Measurements from ENCODE around the gene MT1F. TPM values are rescaled to one million over a fixed set of nuclear protein-coding genes. Genes with fewer than 3 reads are reported as not detected.

The MT1F gene
- total and polyA plus RNA-seq, 2 of the 4 experiments (the other 2 are of a cell fraction), result 0.56 TPM; not detected in 1

DNA sequence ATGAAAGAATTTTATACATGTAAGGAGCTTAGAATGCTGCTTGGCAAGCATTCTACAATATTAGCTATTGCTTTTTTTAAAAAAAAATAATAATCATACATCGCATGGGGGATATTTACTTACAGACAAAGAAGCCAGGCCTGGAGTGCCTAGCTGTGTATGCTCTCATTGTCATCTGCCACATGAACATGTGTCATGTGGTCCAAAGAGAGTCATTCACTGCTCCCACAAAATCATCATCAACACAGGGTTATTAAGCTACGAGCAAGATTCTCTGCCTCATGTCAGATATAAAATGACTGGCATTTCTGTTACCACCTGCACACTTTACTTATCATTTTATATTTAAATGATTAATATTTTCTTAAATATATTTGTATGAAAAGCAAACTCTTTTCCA, 34.1 kb upstream of the MT1F start:
- Histone ChIP-seq H3K4me3 (ENCODE audit: insufficient read depth, low read depth, low read length) (no peak overlapping the region), H3K18ac (ENCODE audit: low read depth, low read length) (no peak overlapping the region), H2AK9ac (replicated peaks; ENCODE audit: low read depth, low read length, poor library complexity) (no peak overlapping the region), H4K5ac (ENCODE audit: low read depth, low read length) (no peak overlapping the region), H2BK20ac (ENCODE audit: low read depth, low read length) (no peak overlapping the region), H3K4me2 (ENCODE audit: low read depth, low read length) (no peak overlapping the region), H3K9me3 (ENCODE audit: control insufficient read depth, insufficient read depth, low read length) (no peaks in the 10 kb centered on the region), H3K14ac (replicated peaks; ENCODE audit: low read depth, low read length) (no peak overlapping the region), H2AFZ (replicated peaks; ENCODE audit: low read length, poor library complexity) (no peak overlapping the region), H3K9me1 (ENCODE audit: insufficient read depth, low read length) (peaks cover 8% of the 10 kb centered on the region; the same call in 1 of the 2 replicates), H3K4me1 (ENCODE audit: control insufficient read depth, insufficient read depth, low read length) (peaks cover 17% of the 10 kb centered on the region), H3K23ac (ENCODE audit: low read depth, low read length) (no peak overlapping the region), H3K4ac (ENCODE audit: low read depth, low read length) (no peak overlapping the region), H4K8ac (ENCODE audit: low read depth in 2 of 2, low read length in 2 of 2) (no peak overlapping the region), H3K36me3 (ENCODE audit: control insufficient read depth, insufficient read depth, low read length) (no peaks in the 10 kb centered on the region), H3K27me3 (ENCODE audit: control insufficient read depth, insufficient read depth, low read length) (no peaks in the 10 kb centered on the region), H2BK120ac (ENCODE audit: low read depth, low read length) (no peak overlapping the region), H3K79me1 (ENCODE audit: low read depth in 1 of 2, low read length in 2 of 2) (peaks cover 3 to 13% of the 10 kb centered on the region in 2 experiments; a peak in 3 of 4 replicates), H4K91ac (ENCODE audit: insufficient read depth, low read depth, low read length) (no peak overlapping the region), H2AK5ac (ENCODE audit: low read depth, low read length) (no peak overlapping the region), H2BK15ac (ENCODE audit: low read depth, low read length) (no peak overlapping the region), H2BK5ac (ENCODE audit: low read depth, low read length, poor library complexity, severe bottlenecking) (no peak overlapping the region), H3K9ac (ENCODE audit: low read depth, low read length) (no peak overlapping the region), H3K56ac (ENCODE audit: extremely low read depth, insufficient read depth, low read length) (no peak overlapping the region), H3K27ac (ENCODE audit: insufficient read depth, low read length) (no peak overlapping the region), H4K20me1 (ENCODE audit: insufficient read depth, low read length) (no peaks in the 10 kb centered on the region)
- POLR2A ChIA-PET (ENCODE audit: unreplicated experiment), result no interaction called here
- WGBS, 2 experiments (ENCODE audit: extremely low coverage in 2 of 2, insufficient read length in 1 of 2), result no CpG with 5 or more reads among the region's 2 CpGs
- BruUV-seq (replicated peaks), result no TSS peak
- in situ Hi-C loops (cut with MboI; ENCODE audit: low sequenced_read_pairs), result no loop called here
- dilution Hi-C loops (cut with HindIII; ENCODE audit: low sequenced_read_pairs, unreplicated experiment), result no loop called here
- no peak for DNase-seq
- intact Hi-C loops (cut with micrococcal nuclease), result no loop called here
- ATAC-seq (ENCODE audit: low read depth), result no peak
- CTCF ChIA-PET, result no interaction called here
- TF ChIP-seq POLR2A (IDR thresholded peaks at IDR 0.05; ENCODE audit: low read depth, low read length) (no peak), MAZ (IDR thresholded peaks at IDR 0.05; ENCODE audit: borderline replicate concordance, low read depth, low read length) (no peak), ELK1 (IDR thresholded peaks at IDR 0.05; ENCODE audit: borderline replicate concordance, low read depth, low read length) (no peak), CEBPB (IDR thresholded peaks at IDR 0.05; ENCODE audit: low read depth, low read length) (no peak), RCOR1 (IDR thresholded peaks at IDR 0.05; ENCODE audit: insufficient replicate concordance, low read length) (no peak), MXI1 (IDR thresholded peaks at IDR 0.05; ENCODE audit: borderline replicate concordance, low read depth, low read length) (no peak), FOS (IDR thresholded peaks at IDR 0.05; ENCODE audit: low read depth, low read length) (no peak), CHD1 (IDR thresholded peaks at IDR 0.05; ENCODE audit: low read depth, low read length) (no peak)
